GM23338 (cell line): ENCODE measurements around the gene MCM3AP. TPM values are rescaled to one million over a fixed set of nuclear protein-coding genes. Genes with fewer than 3 reads are reported as not detected.

ENCODE experiments used
- ATAC-seq: fragments of 200-7000 bp; cut with Tn5 transposase; 3 replicates; pipeline ENCODE4 v1.9.1; 2020
- DNase-seq: peaks from one replicate; pipeline ENCODE4 v3.0.0-alpha.2; 2015; ENCODE audit warnings: low spot score
- H2AFZ ChIP-seq: fragments of 200-600 bp; sonication (generic); 2 replicates; pipeline ENCODE4 v1.8.0; 2016; ENCODE audit warnings: antibody characterized with exemption, mild to moderate bottlenecking, moderate library complexity
- H3F3A ChIP-seq: fragments of 200-600 bp; sonication (generic); replicated peaks from 2 replicates; pipeline ENCODE4 v1.8.0; 2017; ENCODE audit warnings: antibody characterized with exemption, mixed run types, low read depth
- H3K27ac ChIP-seq: fragments of 200-600 bp; sonication (generic); 2 replicates; pipeline ENCODE4 v1.6.1; 2016; ENCODE audit warnings: low read depth
- H3K27me3 ChIP-seq: fragments of 200-600 bp; sonication (generic); 2 replicates; pipeline ENCODE4 v1.8.0; 2016; ENCODE audit warnings: mild to moderate bottlenecking, mixed run types, moderate library complexity; ENCODE audit not compliant: insufficient read depth
- H3K36me3 ChIP-seq: fragments of 200-600 bp; sonication (generic); 2 replicates; pipeline ENCODE4 v1.8.0; 2016; ENCODE audit warnings: mild to moderate bottlenecking; ENCODE audit not compliant: insufficient read depth
- H3K4me1 ChIP-seq: fragments of 200-600 bp; sonication (generic); 2 replicates; pipeline ENCODE4 v1.8.0; 2016; ENCODE audit warnings: mild to moderate bottlenecking, moderate library complexity; ENCODE audit not compliant: insufficient read depth
- H3K4me2 ChIP-seq: fragments of 200-600 bp; sonication (generic); 2 replicates; pipeline ENCODE4 v1.7.1; 2017; ENCODE audit warnings: mixed run types
- H3K4me3 ChIP-seq: fragments of 200-600 bp; sonication (generic); 2 replicates; pipeline ENCODE4 v1.6.1; 2016; ENCODE audit warnings: mixed run types
- H3K79me2 ChIP-seq: fragments of 200-600 bp; sonication (generic); replicated peaks from 2 replicates; pipeline ENCODE4 v1.8.0; 2017; ENCODE audit warnings: mild to moderate bottlenecking; ENCODE audit not compliant: insufficient read depth
- H3K9me2 ChIP-seq: fragments of 200-600 bp; sonication (generic); 2 replicates; pipeline ENCODE4 v1.8.0; 2017; ENCODE audit not compliant: insufficient read depth
- H4K20me1 ChIP-seq: fragments of 200-600 bp; sonication (generic); replicated peaks from 2 replicates; pipeline ENCODE4 v1.8.0; 2017; ENCODE audit warnings: mild to moderate bottlenecking; ENCODE audit not compliant: insufficient read depth
- H3K27ac Mint-ChIP-seq: 2 replicates; pipeline ENCODE4 v1.8.0; 2020; ENCODE audit warnings: inconsistent platforms, mild to moderate bottlenecking, moderate library complexity, mixed read lengths
- H3K27me3 Mint-ChIP-seq: 3 replicates; pipeline ENCODE4 v1.8.0; 2022; ENCODE audit warnings: low read depth, mild to moderate bottlenecking, moderate library complexity, mixed read lengths, inconsistent platforms; ENCODE audit not compliant: insufficient read depth, poor library complexity
- H3K36me3 Mint-ChIP-seq: 3 replicates; pipeline ENCODE4 v1.8.0; 2021; ENCODE audit warnings: low read depth, mild to moderate bottlenecking, inconsistent platforms, moderate library complexity, mixed read lengths
- H3K4me1 Mint-ChIP-seq: 3 replicates; pipeline ENCODE4 v1.8.0; 2020; ENCODE audit warnings: mild to moderate bottlenecking, inconsistent platforms, mixed read lengths
- H3K4me3 Mint-ChIP-seq: 3 replicates; pipeline ENCODE4 v1.8.0; 2021; ENCODE audit warnings: moderate library complexity, mild to moderate bottlenecking, inconsistent platforms, mixed read lengths
- H3K9me3 Mint-ChIP-seq: 3 replicates; pipeline ENCODE4 v1.8.0; 2020; ENCODE audit warnings: moderate library complexity, mild to moderate bottlenecking, inconsistent platforms, mixed read lengths
- CREB1 ChIP-seq: fragments of 250-450 bp; sonication (Bioruptor Pico); IDR thresholded peaks from 2 replicates; pipeline ENCODE4 v1.5.0; 2020; ENCODE audit warnings: low read depth, mild to moderate bottlenecking, moderate library complexity
- CTCF ChIP-seq, 2 experiments: fragments of 200-600 bp in 1 of 2; sonication (generic) in 1 of 2; conservative IDR thresholded peaks; 2 replicates each; pipeline versions ENCODE4 v1.5.1 to v1.6.1; 2016 to 2017; ENCODE audit warnings: antibody characterized with exemption in 2 of 2, low read depth in 2 of 2, mild to moderate bottlenecking in 2 of 2, moderate library complexity in 1 of 2
- EZH2 ChIP-seq: fragments of 200-600 bp; sonication (generic); IDR thresholded peaks from one replicate; pipeline ENCODE4 v1.8.0; 2017; ENCODE audit warnings: antibody characterized with exemption, mild to moderate bottlenecking, low read depth; ENCODE audit not compliant: unreplicated experiment
- JUNB ChIP-seq: IDR thresholded peaks from one replicate; pipeline ENCODE4 v1.6.1; 2016; ENCODE audit warnings: antibody characterized with exemption; ENCODE audit not compliant: unreplicated experiment
- NANOG ChIP-seq: IDR thresholded peaks from 2 replicates; pipeline ENCODE4 v1.6.1; 2016; ENCODE audit warnings: antibody characterized with exemption, borderline replicate concordance
- POLR2AphosphoS5 ChIP-seq: IDR thresholded peaks from 2 replicates; pipeline ENCODE4 v1.6.1; 2016; ENCODE audit warnings: antibody characterized with exemption, low read depth
- polyA plus RNA-seq: library from polyadenylated mRNA; unstranded; fragments of >200 nt; fragmentation: Nextera tagmentation; extraction: Ambion mirVana; gene quantifications from 2 replicates; pipeline ENCODE4 v1.2.1, GENCODE V29; 2016
- total RNA-seq: library from RNA; depleted of rRNA; stranded (reverse); fragments of >200 nt; shearing (Covaris generic); gene quantifications from 2 replicates; pipeline ENCODE4 v1.2.3, GENCODE V29; 2014
- TF ChIP-seq, protein P1 (sequence below): fragments of 250-450 bp; sonication (Bioruptor Pico); IDR thresholded peaks from 2 replicates; pipeline ENCODE4 v1.5.0; 2020; ENCODE audit warnings: mild to moderate bottlenecking, moderate library complexity

MCM3AP gene
- total and polyA plus RNA-seq, 2 experiments from 2014 or later, result 39.2 to 123 TPM

DNA sequence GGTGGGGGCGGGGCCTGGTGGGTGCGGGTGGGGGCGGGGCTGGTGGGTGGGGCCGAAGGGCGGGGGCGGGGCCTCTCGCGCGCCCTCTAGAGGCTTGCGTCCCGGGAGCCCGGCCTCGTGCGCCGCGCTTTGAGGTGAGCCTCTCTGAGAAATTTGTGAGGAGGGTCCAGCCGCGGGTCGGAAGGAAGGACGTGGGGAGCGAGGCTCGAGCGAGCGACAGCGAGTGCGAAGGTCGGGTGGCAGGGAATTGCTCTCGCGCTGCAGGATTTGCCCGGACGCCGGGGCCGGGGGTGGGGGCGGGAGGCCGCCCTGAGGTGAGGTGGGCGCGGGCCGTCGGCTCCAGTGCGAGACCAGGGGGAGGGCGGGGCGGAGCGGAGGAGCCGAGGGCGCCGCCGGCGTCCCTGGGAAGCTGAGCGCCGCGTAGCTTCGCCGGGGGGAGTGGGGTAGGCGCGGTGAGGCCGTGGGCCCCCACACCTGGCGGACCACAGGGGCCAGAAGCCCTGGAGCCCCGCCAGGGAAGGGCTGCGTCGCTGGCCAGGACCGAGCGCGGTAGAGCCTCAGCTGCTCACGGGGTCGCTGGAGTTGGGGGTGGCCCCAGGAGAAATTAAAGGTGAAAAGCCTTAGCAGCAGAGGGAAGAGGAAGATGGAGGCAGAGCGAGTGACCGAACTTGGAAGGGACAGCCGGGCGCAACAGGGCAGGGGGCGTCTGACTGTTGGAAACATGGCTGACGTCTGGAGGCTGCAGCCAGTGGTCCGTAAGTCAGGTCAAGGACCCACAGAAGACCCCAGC lies 56.1 kb downstream of the MCM3AP start:
- peaks cover 13% of the 10 kb centered on the region; the same call in 1 of the 2 replicates for H3F3A ChIP-seq
- peak; percentile 30 for DNase-seq
- H3K27ac ChIP-seq, result no peak overlapping the region

GRCh38 chr21:46228345-46229051 lies 56.9 kb downstream of the MCM3AP start, which contains the start of gene LSS:
LSS (minus strand) TSS chr21:46228774; CDS start chr21:46228745, 29 bp downstream.
- H3K36me3 Mint-ChIP-seq, result peaks cover 72% of the 10 kb centered on the region
- TF ChIP-seq NANOG (no peak), JUNB (no peak), CREB1 (CRISPR knock-in tag) (peak; percentile 53; the same call in 1 of the 2 replicates)
- TF ChIP-seq, protein P1, sequence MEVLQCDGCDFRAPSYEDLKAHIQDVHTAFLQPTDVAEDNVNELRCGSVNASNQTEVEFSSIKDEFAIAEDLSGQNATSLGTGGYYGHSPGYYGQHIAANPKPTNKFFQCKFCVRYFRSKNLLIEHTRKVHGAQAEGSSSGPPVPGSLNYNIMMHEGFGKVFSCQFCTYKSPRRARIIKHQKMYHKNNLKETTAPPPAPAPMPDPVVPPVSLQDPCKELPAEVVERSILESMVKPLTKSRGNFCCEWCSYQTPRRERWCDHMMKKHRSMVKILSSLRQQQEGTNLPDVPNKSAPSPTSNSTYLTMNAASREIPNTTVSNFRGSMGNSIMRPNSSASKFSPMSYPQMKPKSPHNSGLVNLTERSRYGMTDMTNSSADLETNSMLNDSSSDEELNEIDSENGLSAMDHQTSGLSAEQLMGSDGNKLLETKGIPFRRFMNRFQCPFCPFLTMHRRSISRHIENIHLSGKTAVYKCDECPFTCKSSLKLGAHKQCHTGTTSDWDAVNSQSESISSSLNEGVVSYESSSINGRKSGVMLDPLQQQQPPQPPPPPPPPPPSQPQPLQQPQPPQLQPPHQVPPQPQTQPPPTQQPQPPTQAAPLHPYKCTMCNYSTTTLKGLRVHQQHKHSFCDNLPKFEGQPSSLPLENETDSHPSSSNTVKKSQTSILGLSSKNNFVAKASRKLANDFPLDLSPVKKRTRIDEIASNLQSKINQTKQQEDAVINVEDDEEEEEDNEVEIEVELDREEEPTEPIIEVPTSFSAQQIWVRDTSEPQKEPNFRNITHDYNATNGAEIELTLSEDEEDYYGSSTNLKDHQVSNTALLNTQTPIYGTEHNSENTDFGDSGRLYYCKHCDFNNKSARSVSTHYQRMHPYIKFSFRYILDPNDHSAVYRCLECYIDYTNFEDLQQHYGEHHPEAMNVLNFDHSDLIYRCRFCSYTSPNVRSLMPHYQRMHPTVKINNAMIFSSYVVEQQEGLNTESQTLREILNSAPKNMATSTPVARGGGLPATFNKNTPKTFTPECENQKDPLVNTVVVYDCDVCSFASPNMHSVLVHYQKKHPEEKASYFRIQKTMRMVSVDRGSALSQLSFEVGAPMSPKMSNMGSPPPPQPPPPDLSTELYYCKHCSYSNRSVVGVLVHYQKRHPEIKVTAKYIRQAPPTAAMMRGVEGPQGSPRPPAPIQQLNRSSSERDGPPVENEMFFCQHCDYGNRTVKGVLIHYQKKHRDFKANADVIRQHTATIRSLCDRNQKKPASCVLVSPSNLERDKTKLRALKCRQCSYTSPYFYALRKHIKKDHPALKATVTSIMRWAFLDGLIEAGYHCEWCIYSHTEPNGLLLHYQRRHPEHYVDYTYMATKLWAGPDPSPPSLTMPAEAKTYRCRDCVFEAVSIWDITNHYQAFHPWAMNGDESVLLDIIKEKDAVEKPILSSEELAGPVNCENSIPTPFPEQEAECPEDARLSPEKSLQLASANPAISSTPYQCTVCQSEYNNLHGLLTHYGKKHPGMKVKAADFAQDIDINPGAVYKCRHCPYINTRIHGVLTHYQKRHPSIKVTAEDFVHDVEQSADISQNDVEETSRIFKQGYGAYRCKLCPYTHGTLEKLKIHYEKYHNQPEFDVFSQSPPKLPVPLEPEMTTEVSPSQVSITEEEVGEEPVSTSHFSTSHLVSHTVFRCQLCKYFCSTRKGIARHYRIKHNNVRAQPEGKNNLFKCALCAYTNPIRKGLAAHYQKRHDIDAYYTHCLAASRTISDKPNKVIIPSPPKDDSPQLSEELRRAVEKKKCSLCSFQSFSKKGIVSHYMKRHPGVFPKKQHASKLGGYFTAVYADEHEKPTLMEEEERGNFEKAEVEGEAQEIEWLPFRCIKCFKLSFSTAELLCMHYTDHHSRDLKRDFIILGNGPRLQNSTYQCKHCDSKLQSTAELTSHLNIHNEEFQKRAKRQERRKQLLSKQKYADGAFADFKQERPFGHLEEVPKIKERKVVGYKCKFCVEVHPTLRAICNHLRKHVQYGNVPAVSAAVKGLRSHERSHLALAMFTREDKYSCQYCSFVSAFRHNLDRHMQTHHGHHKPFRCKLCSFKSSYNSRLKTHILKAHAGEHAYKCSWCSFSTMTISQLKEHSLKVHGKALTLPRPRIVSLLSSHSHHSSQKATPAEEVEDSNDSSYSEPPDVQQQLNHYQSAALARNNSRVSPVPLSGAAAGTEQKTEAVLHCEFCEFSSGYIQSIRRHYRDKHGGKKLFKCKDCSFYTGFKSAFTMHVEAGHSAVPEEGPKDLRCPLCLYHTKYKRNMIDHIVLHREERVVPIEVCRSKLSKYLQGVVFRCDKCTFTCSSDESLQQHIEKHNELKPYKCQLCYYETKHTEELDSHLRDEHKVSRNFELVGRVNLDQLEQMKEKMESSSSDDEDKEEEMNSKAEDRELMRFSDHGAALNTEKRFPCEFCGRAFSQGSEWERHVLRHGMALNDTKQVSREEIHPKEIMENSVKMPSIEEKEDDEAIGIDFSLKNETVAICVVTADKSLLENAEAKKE (CRISPR knock-in tag), result no peak

More for the DNA sequence above, 56.1 kb downstream of the MCM3AP start:
- H3K27me3 ChIP-seq, result no peaks in the 10 kb centered on the region
- H3K4me1 ChIP-seq, result peaks cover 20% of the 10 kb centered on the region
- peaks cover 34% of the 10 kb centered on the region for H3K36me3 ChIP-seq
- peaks cover 24% of the 10 kb centered on the region for H4K20me1 ChIP-seq
- TF ChIP-seq CTCF (conservative IDR thresholded peaks at IDR 0.05; ENCODE audit: low read depth in 2 of 2), result peak; percentile 32 to 51
- TF ChIP-seq EZH2, result no peak
- peak; percentile 44; the same call in 1 of the 2 replicates for TF ChIP-seq POLR2AphosphoS5
- Mint-ChIP-seq H3K4me1 (peaks cover 23% of the 10 kb centered on the region), H3K36me3 (peaks cover 80% of the 10 kb centered on the region), H3K27ac (peak overlapping the region; percentile 97), H3K9me3 (peaks cover 62% of the 10 kb centered on the region), H3K4me3 (peak overlapping the region; percentile 85), H3K27me3 (peaks cover 7% of the 10 kb centered on the region)
- H3K79me2 ChIP-seq, result peaks cover 80% of the 10 kb centered on the region
- peaks cover 8% of the 10 kb centered on the region; the same call in 1 of the 2 replicates for H3K9me2 ChIP-seq
- H3K4me3 ChIP-seq, result peak overlapping the region; percentile 73
- H3K4me2 ChIP-seq, result peak overlapping the region; percentile 84
- ATAC-seq, result peak; percentile 53
- H2AFZ ChIP-seq, result no peak overlapping the region

More at GRCh38 chr21:46228345-46229051, 56.9 kb downstream of the MCM3AP start, which contains the start of gene LSS:
- peaks cover 7% of the 10 kb centered on the region for H3K27me3 Mint-ChIP-seq
- H3K79me2 ChIP-seq, result peaks cover 87% of the 10 kb centered on the region
- H3K4me1 ChIP-seq, result peaks cover 20% of the 10 kb centered on the region
- H3K27me3 ChIP-seq, result no peaks in the 10 kb centered on the region
- peak within 1 kb of the TSS; percentile 85 for H3K4me3 Mint-ChIP-seq
- H2AFZ ChIP-seq, result peak within 1 kb of the TSS; percentile 59; the same call in 1 of the 2 replicates
- peak; percentile 98 for DNase-seq
- H3K27ac ChIP-seq, result peak within 1 kb of the TSS; percentile 79; the same call in 1 of the 2 replicates
- peak within 1 kb of the TSS; percentile 99 for H3K4me2 ChIP-seq
- peaks cover 26% of the 10 kb centered on the region for H4K20me1 ChIP-seq
- H3K36me3 ChIP-seq, result peaks cover 33% of the 10 kb centered on the region
- peaks cover 8% of the 10 kb centered on the region; the same call in 1 of the 2 replicates for H3K9me2 ChIP-seq
- peak within 1 kb of the TSS; percentile 97 for H3K27ac Mint-ChIP-seq
- peaks cover 23% of the 10 kb centered on the region for H3K4me1 Mint-ChIP-seq
- peaks cover 13% of the 10 kb centered on the region; the same call in 1 of the 2 replicates for H3F3A ChIP-seq
- peaks cover 58% of the 10 kb centered on the region for H3K9me3 Mint-ChIP-seq
- ATAC-seq, result peak; percentile 85
- H3K4me3 ChIP-seq, result peak within 1 kb of the TSS; percentile 98
